ENCODE measurements around the gene AP2A1.
A peak's percentile ranks its signal among the peaks of the same experiment; 100 is the strongest.
"Not testable (repeated sequence)": the region's sequence is repeated elsewhere in the genome, so short reads cannot be mapped to it uniquely, and the experiment has no call there.

The AP2A1 gene

DNA sequence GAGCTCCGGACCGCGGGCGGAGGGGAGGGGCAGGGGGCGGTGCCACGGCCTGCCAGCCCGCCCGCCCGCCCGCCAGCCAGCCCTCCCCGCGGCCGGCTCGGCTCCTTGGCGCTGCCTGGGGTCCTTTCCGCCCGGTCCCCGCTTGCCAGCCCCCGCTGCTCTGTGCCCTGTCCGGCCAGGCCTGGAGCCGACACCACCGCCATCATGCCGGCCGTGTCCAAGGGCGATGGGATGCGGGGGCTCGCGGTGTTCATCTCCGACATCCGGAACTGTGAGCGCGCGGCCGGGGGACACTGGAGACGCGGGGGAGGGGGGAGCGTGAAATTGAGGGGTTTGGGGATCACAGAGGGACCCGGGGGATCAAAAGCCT lies at the start of gene AP2A1:
AP2A1 (plus strand) TSS at position 72 of the 370 bp plus-strand sequence; CDS start at position 205, 133 bp downstream.
- Histone ChIP-seq H3K36me3 (ENCODE audit: insufficient read depth) (no peaks in the 10 kb centered on the region), H3K27me3 (ENCODE audit: insufficient read depth, low read depth) (peaks cover 8% of the 10 kb centered on the region; the same call in 1 of the 2 replicates), H3K27ac (peak within 1 kb of the TSS; percentile 46), H4K20me1 (ENCODE audit: insufficient read depth) (no peaks in the 10 kb centered on the region), H2AFZ (ENCODE audit: low read depth) (peak within 1 kb of the TSS; percentile 89), H3K4me3 (IDR thresholded peaks at IDR 0.05; ENCODE audit: insufficient read depth, low read depth, low read length) (no peak within 1 kb of the TSS), H3K4me2 (peak within 1 kb of the TSS; percentile 97), H3K9ac (peak within 1 kb of the TSS; percentile 64; the same call in 1 of the 2 replicates), H3K4me1 (ENCODE audit: low read depth, poor library complexity, severe bottlenecking) (peaks cover 8% of the 10 kb centered on the region), H3K79me2 (ENCODE audit: insufficient read depth, low read depth) (peaks cover 13% of the 10 kb centered on the region; the same call in 1 of the 2 replicates)
- TF ChIP-seq, protein P1, sequence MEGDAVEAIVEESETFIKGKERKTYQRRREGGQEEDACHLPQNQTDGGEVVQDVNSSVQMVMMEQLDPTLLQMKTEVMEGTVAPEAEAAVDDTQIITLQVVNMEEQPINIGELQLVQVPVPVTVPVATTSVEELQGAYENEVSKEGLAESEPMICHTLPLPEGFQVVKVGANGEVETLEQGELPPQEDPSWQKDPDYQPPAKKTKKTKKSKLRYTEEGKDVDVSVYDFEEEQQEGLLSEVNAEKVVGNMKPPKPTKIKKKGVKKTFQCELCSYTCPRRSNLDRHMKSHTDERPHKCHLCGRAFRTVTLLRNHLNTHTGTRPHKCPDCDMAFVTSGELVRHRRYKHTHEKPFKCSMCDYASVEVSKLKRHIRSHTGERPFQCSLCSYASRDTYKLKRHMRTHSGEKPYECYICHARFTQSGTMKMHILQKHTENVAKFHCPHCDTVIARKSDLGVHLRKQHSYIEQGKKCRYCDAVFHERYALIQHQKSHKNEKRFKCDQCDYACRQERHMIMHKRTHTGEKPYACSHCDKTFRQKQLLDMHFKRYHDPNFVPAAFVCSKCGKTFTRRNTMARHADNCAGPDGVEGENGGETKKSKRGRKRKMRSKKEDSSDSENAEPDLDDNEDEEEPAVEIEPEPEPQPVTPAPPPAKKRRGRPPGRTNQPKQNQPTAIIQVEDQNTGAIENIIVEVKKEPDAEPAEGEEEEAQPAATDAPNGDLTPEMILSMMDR (conservative IDR thresholded peaks at IDR 0.05; ENCODE audit: low read depth, low read length), result no peak

DNA sequence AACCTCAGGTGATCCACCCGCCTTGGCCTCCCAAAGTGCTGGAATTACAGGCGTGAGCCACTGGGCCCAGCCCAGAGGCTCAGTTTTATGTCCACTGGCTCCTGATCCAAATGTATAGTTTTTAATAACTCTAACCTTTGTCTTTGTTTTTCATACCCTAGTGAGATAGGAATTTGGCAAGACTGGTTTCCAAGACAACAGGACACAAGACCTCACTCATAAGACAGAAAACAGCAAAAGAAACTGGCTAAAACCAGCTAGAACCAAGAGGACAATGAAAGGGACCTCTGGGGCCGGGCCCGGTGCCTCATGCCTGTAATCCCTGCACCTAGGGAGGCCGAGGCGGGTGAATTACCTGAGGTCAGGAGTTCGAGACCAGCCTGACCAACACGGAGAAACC lies 48.3 kb upstream of the AP2A1 start:
- Histone ChIP-seq H3K27ac (no peak overlapping the region), H3K4me3 (IDR thresholded peaks at IDR 0.05; ENCODE audit: insufficient read depth, low read depth, low read length) (no peak overlapping the region), H3K4me2 (no peak overlapping the region), H2AFZ (ENCODE audit: low read depth) (no peak overlapping the region), H3K79me2 (ENCODE audit: insufficient read depth, low read depth) (no peaks in the 10 kb centered on the region), H3K4me1 (ENCODE audit: low read depth, poor library complexity, severe bottlenecking) (no peaks in the 10 kb centered on the region), H3K36me3 (ENCODE audit: insufficient read depth) (no peaks in the 10 kb centered on the region), H4K20me1 (ENCODE audit: insufficient read depth) (no peaks in the 10 kb centered on the region), H3K9ac (no peak overlapping the region), H3K27me3 (ENCODE audit: insufficient read depth, low read depth) (peaks cover 2% of the 10 kb centered on the region; the same call in 1 of the 2 replicates)
- TF ChIP-seq, protein P1 (conservative IDR thresholded peaks at IDR 0.05; ENCODE audit: low read depth, low read length), result no peak

DNA sequence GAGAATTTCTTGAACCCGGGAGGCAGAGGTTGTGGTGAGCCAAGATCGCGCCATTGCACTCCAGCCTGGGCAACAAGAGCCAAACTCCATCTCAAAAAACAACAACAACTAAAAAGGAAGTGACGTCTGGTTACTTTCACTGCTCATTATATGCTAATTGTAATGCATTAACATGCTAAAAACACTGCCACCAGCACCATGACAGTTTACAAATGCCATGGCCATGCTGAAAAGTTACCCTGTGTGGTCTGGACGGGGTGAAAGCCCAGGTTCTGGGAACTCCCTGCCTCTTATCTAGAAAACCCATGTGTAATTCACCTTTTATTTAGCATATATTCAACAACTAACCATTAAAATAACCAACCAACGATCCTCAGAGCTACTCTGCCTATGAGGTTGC lies 47.8 kb upstream of the AP2A1 start:
- no peaks in the 10 kb centered on the region for H4K20me1 ChIP-seq (ENCODE audit: insufficient read depth)
- H3K27ac ChIP-seq, result no peak overlapping the region
- no peaks in the 10 kb centered on the region for H3K4me1 ChIP-seq (ENCODE audit: low read depth, poor library complexity, severe bottlenecking)
- H3K36me3 ChIP-seq (ENCODE audit: insufficient read depth), result no peaks in the 10 kb centered on the region
- H3K4me2 ChIP-seq, result no peak overlapping the region
- no peak overlapping the region for H3K9ac ChIP-seq
- no peak overlapping the region for H3K4me3 ChIP-seq (IDR thresholded peaks at IDR 0.05; ENCODE audit: insufficient read depth, low read depth, low read length)
- H2AFZ ChIP-seq (ENCODE audit: low read depth), result no peak overlapping the region
- peaks cover 7% of the 10 kb centered on the region; the same call in 1 of the 2 replicates for H3K27me3 ChIP-seq (ENCODE audit: insufficient read depth, low read depth)
- H3K79me2 ChIP-seq (ENCODE audit: insufficient read depth, low read depth), result no peaks in the 10 kb centered on the region
- TF ChIP-seq, protein P1 (conservative IDR thresholded peaks at IDR 0.05; ENCODE audit: low read depth, low read length), result no peak

DNA sequence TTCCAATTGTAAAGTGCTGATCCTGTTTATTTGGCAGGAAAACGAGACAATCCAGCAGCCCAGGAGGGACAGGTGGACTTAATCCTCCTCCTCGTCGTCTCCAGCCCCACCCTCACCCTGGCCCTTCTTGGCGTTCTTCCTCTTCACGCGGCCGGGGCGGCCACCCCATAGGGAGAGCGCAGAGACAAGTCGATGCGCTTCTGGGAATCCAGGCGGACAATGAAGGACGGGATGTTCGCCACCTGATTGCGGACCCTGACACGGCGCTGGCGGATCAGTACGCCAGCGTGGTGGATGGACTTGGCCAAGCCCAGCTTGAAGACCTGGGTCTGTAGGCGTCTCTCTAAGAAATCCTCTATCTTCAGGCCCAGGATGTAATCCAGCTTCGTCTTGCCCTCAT lies 47.4 kb upstream of the AP2A1 start:
- not testable (repeated sequence) for H3K4me1 ChIP-seq (ENCODE audit: low read depth, poor library complexity, severe bottlenecking); H3K36me3 ChIP-seq (ENCODE audit: insufficient read depth); H3K79me2 ChIP-seq (ENCODE audit: insufficient read depth, low read depth); H3K4me3 ChIP-seq (IDR thresholded peaks at IDR 0.05; ENCODE audit: insufficient read depth, low read depth, low read length); H3K27ac ChIP-seq; H3K4me2 ChIP-seq; H4K20me1 ChIP-seq (ENCODE audit: insufficient read depth); H3K9ac ChIP-seq; H2AFZ ChIP-seq (ENCODE audit: low read depth)
- H3K27me3 ChIP-seq (ENCODE audit: insufficient read depth, low read depth), result peaks cover 10% of the 10 kb centered on the region; the same call in 1 of the 2 replicates

DNA sequence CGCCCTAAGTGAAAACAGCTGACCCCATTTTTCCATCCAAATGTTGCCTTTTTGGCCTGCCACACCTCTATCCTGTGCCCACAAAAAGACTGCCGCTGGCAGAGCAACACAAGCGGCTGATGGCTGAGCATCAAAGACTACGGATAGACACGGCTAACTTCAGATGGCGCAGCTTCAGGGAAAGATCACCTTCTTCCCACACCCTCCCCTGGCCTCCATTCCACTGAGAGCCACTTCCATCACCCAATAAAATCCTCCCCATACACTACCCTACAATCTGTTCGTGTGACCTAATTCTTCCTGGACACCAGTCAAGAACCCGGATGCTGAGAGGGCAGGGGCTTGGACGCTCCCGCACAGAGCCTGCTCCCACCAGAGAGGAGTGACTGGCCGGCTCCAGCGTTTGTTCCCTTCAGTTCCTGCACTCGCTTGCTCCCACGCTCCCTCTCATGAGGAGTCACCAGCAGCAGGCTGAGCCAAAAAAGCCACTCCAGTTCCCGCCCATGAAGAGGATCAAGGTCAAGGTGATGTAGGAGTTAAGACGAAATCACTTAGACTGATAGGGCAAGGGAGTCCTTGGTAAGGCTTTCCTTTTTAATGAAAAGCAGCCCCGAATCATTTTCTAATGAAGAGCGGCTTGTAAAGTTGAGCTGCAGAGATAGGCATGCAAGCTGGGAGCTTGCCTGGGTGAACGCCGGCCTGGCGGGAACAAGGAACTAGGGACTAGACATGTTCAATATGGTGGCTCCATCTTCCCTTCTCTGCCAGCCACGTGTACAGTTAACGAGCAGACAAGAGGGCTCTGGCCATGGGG lies 39.4 kb upstream of the AP2A1 start:
- H3K79me2 ChIP-seq (ENCODE audit: insufficient read depth, low read depth), result no peaks in the 10 kb centered on the region
- no peaks in the 10 kb centered on the region for H3K36me3 ChIP-seq (ENCODE audit: insufficient read depth)
- H3K4me3 ChIP-seq (IDR thresholded peaks at IDR 0.05; ENCODE audit: insufficient read depth, low read depth, low read length), result no peak overlapping the region
- H3K4me2 ChIP-seq, result no peak overlapping the region
- no peaks in the 10 kb centered on the region for H3K4me1 ChIP-seq (ENCODE audit: low read depth, poor library complexity, severe bottlenecking)
- peaks cover 70% of the 10 kb centered on the region for H3K27me3 ChIP-seq (ENCODE audit: insufficient read depth, low read depth)
- no peaks in the 10 kb centered on the region for H4K20me1 ChIP-seq (ENCODE audit: insufficient read depth)
- H3K27ac ChIP-seq, result no peak overlapping the region
- no peak overlapping the region for H2AFZ ChIP-seq (ENCODE audit: low read depth)
- TF ChIP-seq, protein P1 (conservative IDR thresholded peaks at IDR 0.05; ENCODE audit: low read depth, low read length), result no peak
- H3K9ac ChIP-seq, result no peak overlapping the region

All from KMS-11 (cell line).